ENCODE results near the gene WDR83. TPM values are rescaled to one million over a fixed set of nuclear protein-coding genes. Genes with fewer than 3 reads are reported as not detected.
A peak's percentile ranks its signal among the peaks of the same experiment; 100 is the strongest.
"Not testable (repeated sequence)": the region's sequence is repeated elsewhere in the genome, so short reads cannot be mapped to it uniquely, and the experiment has no call there.

WDR83 gene
- total and polyA plus RNA-seq, 4 donors, result 3.9 to 5.1 (median 4.2) TPM

GRCh38 chr19:12696366-12697335, 30.0 kb downstream of the WDR83 start, which contains the start of gene FBXW9:
FBXW9 (minus strand) TSS chr19:12696631; CDS start chr19:12696581, 50 bp downstream.
- 6% methylated on average over 59 of the region's 59 CpGs for WGBS

DNA sequence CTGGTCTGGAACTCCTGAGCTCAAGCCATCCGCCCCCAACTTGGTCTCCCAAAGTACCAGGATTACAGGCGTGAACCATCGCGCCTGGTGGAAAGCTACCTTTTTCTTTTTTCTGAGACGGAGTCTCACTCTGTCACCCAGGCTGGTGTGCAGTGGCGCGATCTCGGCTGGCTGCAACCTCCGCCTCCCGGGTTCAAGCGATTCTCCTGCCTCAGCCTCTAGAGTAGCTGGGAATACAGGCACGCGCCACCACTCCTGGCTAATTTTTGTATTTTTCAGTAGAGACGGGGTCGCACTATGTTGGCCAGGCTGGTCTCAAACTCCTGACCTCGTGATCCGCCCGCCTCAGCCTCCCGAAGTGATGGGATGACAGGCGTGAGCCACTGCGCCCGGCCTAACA, 30.8 kb downstream of the WDR83 start:
- not testable (repeated sequence) for H3K9ac ChIP-seq (ENCODE audit: low read depth in 1 of 2, low read length in 2 of 2); H3K9me3 ChIP-seq (ENCODE audit: control insufficient read depth in 4 of 4, low read length in 3 of 4); H3K4me3 ChIP-seq (ENCODE audit: low read depth in 1 of 3, low read length in 3 of 3); DNase-seq (ENCODE audit: low spot score); H3K27ac ChIP-seq (ENCODE audit: low read depth in 1 of 2, low read length in 2 of 2); H3K27me3 ChIP-seq (ENCODE audit: control insufficient read depth in 4 of 4, insufficient read depth in 4 of 4, low read length in 3 of 4)
- WGBS, result 97% methylated on average over 22 of the region's 22 CpGs
- peaks cover 5 to 22% (median 16%) of the 10 kb centered on the region in 4 donors for H3K4me1 ChIP-seq (ENCODE audit: control insufficient read depth in 4 of 4, insufficient read depth in 4 of 4, low read length in 3 of 4)
- H3K36me3 ChIP-seq (ENCODE audit: control insufficient read depth in 4 of 4, insufficient read depth in 3 of 4, low read depth in 1 of 4, low read length in 3 of 4), result peaks cover under 1 to 28% (median 8%) of the 10 kb centered on the region in 4 donors

More at GRCh38 chr19:12696366-12697335, 30.0 kb downstream of the WDR83 start, which contains the start of gene FBXW9:
- peak within 1 kb of the TSS; percentile 81 to 85 (median 81) for H3K4me3 ChIP-seq (ENCODE audit: low read depth in 1 of 3, low read length in 3 of 3)
- peak; percentile 99 for DNase-seq (ENCODE audit: low spot score)
- TF ChIP-seq SP1 (IDR thresholded peaks at IDR 0.05), result peak; percentile 12
- TF ChIP-seq RAD21 (IDR thresholded peaks at IDR 0.05), result no peak
- TF ChIP-seq FOXA2 (IDR thresholded peaks at IDR 0.05), result no peak
- TF ChIP-seq GABPA (IDR thresholded peaks at IDR 0.05 in 1 of 2, conservative IDR thresholded peaks at IDR 0.05 in 1 of 2), result peak; percentile 98 to 100
- peak; percentile 72 for TF ChIP-seq YY1 (IDR thresholded peaks at IDR 0.05)
- TF ChIP-seq NR2F2 (IDR thresholded peaks at IDR 0.05), result no peak
- TF ChIP-seq, protein P1, sequence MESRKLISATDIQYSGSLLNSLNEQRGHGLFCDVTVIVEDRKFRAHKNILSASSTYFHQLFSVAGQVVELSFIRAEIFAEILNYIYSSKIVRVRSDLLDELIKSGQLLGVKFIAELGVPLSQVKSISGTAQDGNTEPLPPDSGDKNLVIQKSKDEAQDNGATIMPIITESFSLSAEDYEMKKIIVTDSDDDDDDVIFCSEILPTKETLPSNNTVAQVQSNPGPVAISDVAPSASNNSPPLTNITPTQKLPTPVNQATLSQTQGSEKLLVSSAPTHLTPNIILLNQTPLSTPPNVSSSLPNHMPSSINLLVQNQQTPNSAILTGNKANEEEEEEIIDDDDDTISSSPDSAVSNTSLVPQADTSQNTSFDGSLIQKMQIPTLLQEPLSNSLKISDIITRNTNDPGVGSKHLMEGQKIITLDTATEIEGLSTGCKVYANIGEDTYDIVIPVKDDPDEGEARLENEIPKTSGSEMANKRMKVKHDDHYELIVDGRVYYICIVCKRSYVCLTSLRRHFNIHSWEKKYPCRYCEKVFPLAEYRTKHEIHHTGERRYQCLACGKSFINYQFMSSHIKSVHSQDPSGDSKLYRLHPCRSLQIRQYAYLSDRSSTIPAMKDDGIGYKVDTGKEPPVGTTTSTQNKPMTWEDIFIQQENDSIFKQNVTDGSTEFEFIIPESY (IDR thresholded peaks at IDR 0.05), result no peak
- no peak for TF ChIP-seq ATF3 (IDR thresholded peaks at IDR 0.05)
- no peak for TF ChIP-seq HNF4A (conservative IDR thresholded peaks at IDR 0.05)
- TF ChIP-seq JUND (IDR thresholded peaks at IDR 0.05), result no peak
- TF ChIP-seq, protein P2, sequence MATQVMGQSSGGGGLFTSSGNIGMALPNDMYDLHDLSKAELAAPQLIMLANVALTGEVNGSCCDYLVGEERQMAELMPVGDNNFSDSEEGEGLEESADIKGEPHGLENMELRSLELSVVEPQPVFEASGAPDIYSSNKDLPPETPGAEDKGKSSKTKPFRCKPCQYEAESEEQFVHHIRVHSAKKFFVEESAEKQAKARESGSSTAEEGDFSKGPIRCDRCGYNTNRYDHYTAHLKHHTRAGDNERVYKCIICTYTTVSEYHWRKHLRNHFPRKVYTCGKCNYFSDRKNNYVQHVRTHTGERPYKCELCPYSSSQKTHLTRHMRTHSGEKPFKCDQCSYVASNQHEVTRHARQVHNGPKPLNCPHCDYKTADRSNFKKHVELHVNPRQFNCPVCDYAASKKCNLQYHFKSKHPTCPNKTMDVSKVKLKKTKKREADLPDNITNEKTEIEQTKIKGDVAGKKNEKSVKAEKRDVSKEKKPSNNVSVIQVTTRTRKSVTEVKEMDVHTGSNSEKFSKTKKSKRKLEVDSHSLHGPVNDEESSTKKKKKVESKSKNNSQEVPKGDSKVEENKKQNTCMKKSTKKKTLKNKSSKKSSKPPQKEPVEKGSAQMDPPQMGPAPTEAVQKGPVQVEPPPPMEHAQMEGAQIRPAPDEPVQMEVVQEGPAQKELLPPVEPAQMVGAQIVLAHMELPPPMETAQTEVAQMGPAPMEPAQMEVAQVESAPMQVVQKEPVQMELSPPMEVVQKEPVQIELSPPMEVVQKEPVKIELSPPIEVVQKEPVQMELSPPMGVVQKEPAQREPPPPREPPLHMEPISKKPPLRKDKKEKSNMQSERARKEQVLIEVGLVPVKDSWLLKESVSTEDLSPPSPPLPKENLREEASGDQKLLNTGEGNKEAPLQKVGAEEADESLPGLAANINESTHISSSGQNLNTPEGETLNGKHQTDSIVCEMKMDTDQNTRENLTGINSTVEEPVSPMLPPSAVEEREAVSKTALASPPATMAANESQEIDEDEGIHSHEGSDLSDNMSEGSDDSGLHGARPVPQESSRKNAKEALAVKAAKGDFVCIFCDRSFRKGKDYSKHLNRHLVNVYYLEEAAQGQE (IDR thresholded peaks at IDR 0.05), result peak; percentile 38
- TF ChIP-seq RXRA (IDR thresholded peaks at IDR 0.05), result no peak
- H3K9me3 ChIP-seq (ENCODE audit: control insufficient read depth in 4 of 4, low read length in 3 of 4), result no peaks in the 10 kb centered on the region
- H3K27ac ChIP-seq (ENCODE audit: low read depth in 1 of 2, low read length in 2 of 2), result peak within 1 kb of the TSS; percentile 72 to 85
- H3K36me3 ChIP-seq (ENCODE audit: control insufficient read depth in 4 of 4, insufficient read depth in 3 of 4, low read depth in 1 of 4, low read length in 3 of 4), result peaks cover 0 to 20% (median 8%) of the 10 kb centered on the region in 4 donors
- peaks cover 5 to 22% (median 16%) of the 10 kb centered on the region in 4 donors for H3K4me1 ChIP-seq (ENCODE audit: control insufficient read depth in 4 of 4, insufficient read depth in 4 of 4, low read length in 3 of 4)
- no peaks in the 10 kb centered on the region for H3K27me3 ChIP-seq (ENCODE audit: control insufficient read depth in 4 of 4, insufficient read depth in 4 of 4, low read length in 3 of 4)
- H3K9ac ChIP-seq (ENCODE audit: low read depth in 1 of 2, low read length in 2 of 2), result peak within 1 kb of the TSS; percentile 45 to 81
